Activated CD4-positive, alpha-beta memory T cell treated with anti-CD3 and anti-CD28 coated beads for 36 hours (primary cell): ENCODE data around the gene FLT4. TPM values are rescaled to one million over a fixed set of nuclear protein-coding genes. Genes with fewer than 3 reads are reported as not detected.

Source experiments
- CTCF ChIA-PET: fragments of 350-600 bp; sonication (Branson Sonifier 250); formaldehyde crosslinking; loops from one replicate; lab custom pipeline; 2021; ENCODE audit warnings: antibody characterized with exemption, inconsistent platforms; lab: Charles Lee
- POLR2A ChIA-PET: fragments of 350-600 bp; sonication (Branson Sonifier 250); formaldehyde crosslinking; loops from one replicate; lab custom pipeline; 2021; ENCODE audit warnings: antibody characterized with exemption; lab: Charles Lee
- DNase-seq: peaks from one replicate; pipeline ENCODE4 v3.0.0-alpha.2; 2020
- H3K27ac Mint-ChIP-seq: one replicate; pipeline ENCODE4 v1.8.0; 2021; ENCODE audit warnings: mixed read lengths
- H3K27me3 Mint-ChIP-seq: one replicate; pipeline ENCODE4 v1.8.0; 2021; ENCODE audit warnings: mixed read lengths
- H3K36me3 Mint-ChIP-seq: one replicate; pipeline ENCODE4 v1.8.0; 2021; ENCODE audit warnings: mixed read lengths
- H3K4me1 Mint-ChIP-seq: one replicate; pipeline ENCODE4 v1.8.0; 2021; ENCODE audit warnings: low read depth, mixed read lengths
- H3K4me3 Mint-ChIP-seq: one replicate; pipeline ENCODE4 v1.8.0; 2021; ENCODE audit warnings: mild to moderate bottlenecking, mixed read lengths
- H3K9me3 Mint-ChIP-seq: one replicate; pipeline ENCODE4 v1.8.0; 2021; ENCODE audit warnings: mixed read lengths
- intact Hi-C: fragments of 100-400 bp; cut with micrococcal nuclease; formaldehyde crosslinking; loops from one replicate; pipeline ENCODE4 v1.15.1; 2023
- total RNA-seq, 2 experiments: library from RNA; stranded (reverse); gene quantifications; one replicate each; pipeline ENCODE4 v1.2.3, GENCODE V29; 2021

Gene FLT4
- total RNA-seq, 2 experiments from 2014 or later: 1.4 to 2.0 TPM

DNA sequence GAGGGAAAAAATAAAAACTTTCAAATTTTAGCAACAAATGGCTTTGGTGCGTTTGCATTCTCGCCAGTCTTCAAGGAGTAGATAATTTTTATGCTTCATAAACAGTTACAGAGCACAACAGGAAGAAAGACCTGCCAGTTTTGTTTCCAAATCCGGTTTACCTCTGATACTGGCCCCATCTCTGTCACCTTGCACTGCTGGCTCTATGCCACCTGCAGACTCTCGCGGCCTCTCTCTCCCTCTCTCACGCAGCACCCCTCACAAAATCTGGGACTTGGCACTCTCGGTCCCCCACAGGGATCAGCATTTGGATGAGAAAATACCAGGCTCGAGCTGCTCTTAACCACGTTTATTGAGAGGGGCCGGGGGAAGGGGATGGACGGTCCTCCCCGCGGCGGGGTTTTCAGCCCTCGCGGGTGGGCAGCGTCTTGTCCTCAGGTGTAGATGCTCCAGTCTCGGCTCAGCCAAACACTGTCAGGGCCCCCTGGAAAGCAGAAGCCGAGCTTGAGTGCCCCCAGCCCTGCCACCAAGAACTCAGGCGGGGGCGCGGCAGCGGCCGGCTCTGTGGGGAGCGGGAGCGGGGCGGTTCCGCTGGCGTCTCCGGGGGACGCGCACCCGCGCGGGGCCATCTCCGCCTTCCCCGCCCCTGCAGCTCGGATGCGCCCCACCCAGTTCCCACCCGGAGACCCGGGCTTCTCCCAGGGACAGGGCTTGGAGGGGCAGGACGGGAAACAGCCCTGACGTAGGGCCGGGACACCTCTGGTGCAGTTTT, 59.4 kb downstream of the FLT4 start:
- intact Hi-C loops: no loop called here
- DNase-seq: no peak
- Mint-ChIP-seq H3K4me1 (peaks cover 6% of the 10 kb centered on the region), H3K27me3 (peaks cover 33% of the 10 kb centered on the region), H3K9me3 (no peaks in the 10 kb centered on the region), H3K4me3 (no peak overlapping the region), H3K36me3 (no peaks in the 10 kb centered on the region), H3K27ac (no peak overlapping the region)
- POLR2A ChIA-PET: no interaction called here
- CTCF ChIA-PET: interaction anchor here (1.5 kb wide), 1 partner anchor 9 kb away, joined by 3 read pairs; no protein-coding TSS in a partner anchor

DNA sequence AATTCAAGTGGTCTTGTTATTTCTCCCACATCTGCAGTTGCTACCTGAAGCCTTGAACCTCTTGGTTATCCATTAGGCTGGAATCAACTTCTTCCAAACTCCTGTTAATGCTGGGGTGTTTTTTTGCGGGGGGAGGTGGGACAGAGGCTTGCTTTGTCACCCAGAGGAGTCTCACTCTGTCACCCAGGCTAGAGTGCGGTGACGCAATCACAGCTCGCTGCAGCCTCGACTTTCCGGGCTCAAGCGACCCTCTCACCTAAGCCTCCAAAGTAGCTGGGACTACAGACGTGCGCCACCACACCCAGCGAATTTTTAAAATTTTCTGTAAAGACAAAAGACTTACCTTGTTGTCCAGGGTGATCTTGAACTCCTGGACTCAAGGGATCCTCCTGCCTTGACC, 62.5 kb downstream of the FLT4 start:
- H3K27me3 Mint-ChIP-seq: peaks cover 22% of the 10 kb centered on the region
- H3K4me1 Mint-ChIP-seq: peaks cover 4% of the 10 kb centered on the region
- no peak overlapping the region for H3K4me3 Mint-ChIP-seq
- intact Hi-C loops: no loop called here
- ChIA-PET CTCF (interaction anchor here (1.1 kb wide), 1 partner anchor 50 kb away, joined by 3 read pairs; no protein-coding TSS in a partner anchor), POLR2A (no interaction called here)
- DNase-seq: no peak
- no peak overlapping the region for H3K27ac Mint-ChIP-seq
- no peaks in the 10 kb centered on the region for H3K36me3 Mint-ChIP-seq
- H3K9me3 Mint-ChIP-seq: peaks cover 3% of the 10 kb centered on the region

DNA sequence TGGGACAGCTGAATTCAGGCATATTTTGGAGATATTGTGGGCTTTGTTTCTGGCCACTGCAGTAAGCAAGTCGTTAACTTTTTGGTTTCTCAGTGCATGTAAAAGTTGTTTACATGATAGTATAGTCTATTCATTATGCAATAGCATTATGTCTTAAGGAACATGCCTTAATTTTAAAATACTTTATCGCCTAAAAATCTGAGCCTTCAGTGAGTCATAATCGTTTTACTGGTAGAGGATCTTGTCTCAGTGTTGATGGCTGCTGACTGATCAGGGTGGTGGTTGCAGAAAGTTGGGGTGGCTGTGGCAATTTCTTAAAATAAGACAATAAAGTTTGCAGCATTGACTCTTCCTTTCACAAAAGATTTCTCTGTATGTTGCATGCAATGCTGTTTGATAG, 63.2 kb downstream of the FLT4 start:
- Mint-ChIP-seq H3K27me3 (peaks cover 22% of the 10 kb centered on the region), H3K36me3 (no peaks in the 10 kb centered on the region), H3K9me3 (peaks cover 3% of the 10 kb centered on the region), H3K27ac (no peak overlapping the region), H3K4me1 (peaks cover 4% of the 10 kb centered on the region), H3K4me3 (no peak overlapping the region)
- intact Hi-C loops: no loop called here
- no peak for DNase-seq
- ChIA-PET POLR2A (no interaction called here), CTCF (no interaction called here)

DNA sequence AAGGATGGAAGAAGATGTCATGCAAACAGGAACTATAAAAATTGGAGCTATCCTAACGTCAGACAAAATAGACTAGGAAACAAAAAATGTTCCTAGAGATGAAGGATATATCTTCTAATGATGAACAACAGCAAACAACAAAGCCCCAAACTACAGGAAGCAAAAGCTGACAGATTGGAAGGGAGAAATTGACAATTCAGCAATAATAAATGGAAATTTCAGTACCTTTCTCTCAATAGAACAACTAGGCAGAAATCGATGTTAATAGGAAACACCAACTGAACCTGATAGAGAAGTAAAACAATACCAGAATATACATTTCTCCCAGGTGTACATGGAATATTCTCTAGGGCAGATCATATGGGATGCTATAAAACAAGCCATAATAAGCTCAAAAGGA, 65.7 kb downstream of the FLT4 start:
- H3K27me3 Mint-ChIP-seq: peaks cover 10% of the 10 kb centered on the region
- no peaks in the 10 kb centered on the region for H3K36me3 Mint-ChIP-seq
- no peak overlapping the region for H3K4me3 Mint-ChIP-seq
- DNase-seq: no peak
- H3K27ac Mint-ChIP-seq: no peak overlapping the region
- no peaks in the 10 kb centered on the region for H3K4me1 Mint-ChIP-seq
- CTCF ChIA-PET: no interaction called here
- intact Hi-C loops: no loop called here
- POLR2A ChIA-PET: no interaction called here
- H3K9me3 Mint-ChIP-seq: peaks cover 3% of the 10 kb centered on the region

DNA sequence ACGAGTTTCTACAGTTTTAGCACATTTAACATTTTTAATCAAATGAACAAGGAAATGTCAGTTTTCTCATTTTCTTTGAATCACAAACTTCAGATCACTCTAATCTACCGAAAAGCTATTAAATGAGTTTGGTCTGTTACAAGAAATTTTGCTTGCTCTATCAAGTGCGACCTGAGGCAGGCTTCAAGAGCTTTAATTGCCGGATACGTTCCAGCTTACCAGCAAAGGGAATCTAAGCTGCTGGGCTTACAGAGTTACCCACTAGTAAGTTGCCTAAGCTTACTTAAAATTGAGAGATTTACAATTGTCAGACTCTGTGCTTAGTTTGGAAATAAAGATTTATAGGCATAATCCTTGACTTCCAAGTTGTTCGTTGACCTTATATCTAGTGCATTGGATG, 68.7 kb downstream of the FLT4 start:
- ChIA-PET CTCF (interaction anchor here (1.6 kb wide), 1 partner anchor 10 kb away, joined by 3 read pairs; no protein-coding TSS in a partner anchor), POLR2A (no interaction called here)
- H3K27ac Mint-ChIP-seq: no peak overlapping the region
- DNase-seq: no peak
- H3K4me1 Mint-ChIP-seq: peaks cover 7% of the 10 kb centered on the region
- peaks cover 17% of the 10 kb centered on the region for H3K36me3 Mint-ChIP-seq
- H3K4me3 Mint-ChIP-seq: no peak overlapping the region
- peaks cover 3% of the 10 kb centered on the region for H3K9me3 Mint-ChIP-seq
- H3K27me3 Mint-ChIP-seq: peaks cover 2% of the 10 kb centered on the region
- intact Hi-C loops: no loop called here

DNA sequence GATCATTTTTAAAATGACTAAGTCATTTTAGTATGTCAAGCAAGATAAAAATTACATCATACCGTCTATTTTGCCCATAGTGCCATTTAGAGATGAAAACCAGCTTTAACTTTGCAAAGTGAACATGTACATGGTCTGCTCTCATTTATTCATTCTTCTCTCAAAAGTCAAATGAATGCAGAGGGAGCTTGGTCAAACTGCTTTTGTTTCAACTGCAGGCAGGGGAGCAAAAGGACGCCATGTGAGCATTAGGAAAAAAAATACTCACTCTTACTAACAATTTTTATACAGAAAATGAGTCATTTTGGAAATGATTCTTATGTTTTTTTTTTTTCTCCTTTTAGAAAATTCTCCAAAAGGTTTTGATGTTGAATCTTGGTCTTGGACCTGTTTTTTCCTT, 73.8 kb downstream of the FLT4 start:
- POLR2A ChIA-PET: interaction anchor here (1.1 to 1.2 kb wide), 2 partner anchors 13 to 23 kb away, joined by 4 to 7 read pairs; no protein-coding TSS in a partner anchor

DNA sequence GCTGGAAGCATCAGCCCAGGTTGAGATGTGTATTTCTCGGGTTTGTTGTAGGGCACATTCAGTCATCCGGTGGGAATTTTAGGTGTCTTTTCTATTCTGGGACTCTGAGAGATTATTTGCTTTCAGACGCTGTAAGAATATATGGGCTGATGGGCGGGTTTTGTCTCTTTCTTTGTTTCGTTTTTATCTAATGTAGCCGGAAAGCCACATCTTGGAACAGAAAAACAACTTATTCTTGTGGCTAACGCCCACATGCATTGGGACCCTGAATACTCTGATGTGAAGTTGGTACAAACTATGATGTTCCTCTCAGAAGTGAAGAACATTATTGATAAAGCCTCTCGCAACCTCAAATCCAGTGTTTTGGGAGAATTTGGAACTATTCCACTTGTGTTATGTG, 80.5 kb downstream of the FLT4 start:
- POLR2A ChIA-PET: no interaction called here
- Mint-ChIP-seq H3K4me1 (peaks cover 13% of the 10 kb centered on the region), H3K36me3 (peaks cover 43% of the 10 kb centered on the region), H3K27me3 (no peaks in the 10 kb centered on the region), H3K9me3 (no peaks in the 10 kb centered on the region), H3K4me3 (no peak overlapping the region), H3K27ac (no peak overlapping the region)
- CTCF ChIA-PET: no interaction called here
- no peak for DNase-seq
- intact Hi-C loops: no loop called here

More for the DNA sequence above, 73.8 kb downstream of the FLT4 start:
- DNase-seq: no peak
- H3K27ac Mint-ChIP-seq: peak overlapping the region; percentile 25
- H3K4me1 Mint-ChIP-seq: peaks cover 13% of the 10 kb centered on the region
- CTCF ChIA-PET: interaction anchor here (0.6 to 1.5 kb wide), 5 partner anchors 12 to 226 kb away, joined by 3 to 7 read pairs (median 4); no protein-coding TSS in a partner anchor
- no peaks in the 10 kb centered on the region for H3K27me3 Mint-ChIP-seq
- H3K36me3 Mint-ChIP-seq: peaks cover 23% of the 10 kb centered on the region
- no peak overlapping the region for H3K4me3 Mint-ChIP-seq
- intact Hi-C loops: loop anchor here (1.0 to 5.0 kb wide), 2 partner anchors 11 to 78 kb away; no protein-coding TSS in a partner anchor
- H3K9me3 Mint-ChIP-seq: no peaks in the 10 kb centered on the region

DNA sequence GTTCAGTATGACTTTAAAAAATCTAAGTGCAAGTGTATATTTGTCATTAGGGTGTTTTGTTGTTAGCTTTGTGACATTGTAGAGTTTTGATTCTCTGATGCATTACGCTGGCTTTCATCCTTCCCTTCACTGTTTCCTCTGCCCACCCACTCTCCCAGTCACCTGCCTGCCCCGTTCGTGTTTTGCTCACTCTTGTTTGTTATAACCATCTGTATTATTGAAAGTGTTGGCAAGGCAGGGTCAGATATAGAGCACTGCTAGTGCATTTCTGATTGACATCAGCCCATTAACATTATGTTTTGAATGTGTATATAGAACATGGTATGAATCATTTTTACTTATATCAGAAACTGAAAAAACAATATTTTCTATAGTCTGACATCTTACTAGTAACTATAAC, 85.4 kb downstream of the FLT4 start:
- Mint-ChIP-seq H3K27me3 (no peaks in the 10 kb centered on the region), H3K27ac (no peak overlapping the region), H3K4me1 (peaks cover 35% of the 10 kb centered on the region), H3K9me3 (no peaks in the 10 kb centered on the region), H3K36me3 (peaks cover 53% of the 10 kb centered on the region), H3K4me3 (no peak overlapping the region)
- DNase-seq: peak; percentile 61
- intact Hi-C loops: loop anchor here (1.0 kb wide), 1 partner anchor 11 kb away; no protein-coding TSS in a partner anchor
- ChIA-PET POLR2A (no interaction called here), CTCF (no interaction called here)

DNA sequence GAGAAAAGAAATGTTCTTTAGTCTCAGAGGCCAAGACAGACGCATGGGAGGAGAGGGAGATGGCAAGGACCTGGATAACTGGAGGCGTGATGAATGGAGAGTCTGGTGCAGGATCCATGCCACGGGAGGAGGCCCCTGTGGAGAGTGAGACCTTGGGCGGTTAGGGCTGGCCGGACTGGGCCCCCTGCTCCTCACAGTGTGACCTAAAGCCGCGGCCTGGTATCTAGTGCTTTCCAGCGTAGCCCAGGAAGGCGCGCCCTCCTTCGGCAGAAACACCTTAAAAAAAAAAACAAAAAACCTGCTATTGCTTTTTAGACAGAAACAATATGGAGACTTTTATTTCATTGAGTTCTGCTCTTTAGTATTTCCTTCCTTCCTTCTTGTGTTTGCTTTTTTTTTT, 91.2 kb downstream of the FLT4 start:
- no peak overlapping the region for H3K27ac Mint-ChIP-seq
- intact Hi-C loops: no loop called here
- peaks cover 46% of the 10 kb centered on the region for H3K36me3 Mint-ChIP-seq
- H3K4me3 Mint-ChIP-seq: no peak overlapping the region
- no peak for DNase-seq
- H3K9me3 Mint-ChIP-seq: no peaks in the 10 kb centered on the region
- H3K27me3 Mint-ChIP-seq: no peaks in the 10 kb centered on the region
- ChIA-PET POLR2A (no interaction called here), CTCF (no interaction called here)
- H3K4me1 Mint-ChIP-seq: peaks cover 37% of the 10 kb centered on the region

DNA sequence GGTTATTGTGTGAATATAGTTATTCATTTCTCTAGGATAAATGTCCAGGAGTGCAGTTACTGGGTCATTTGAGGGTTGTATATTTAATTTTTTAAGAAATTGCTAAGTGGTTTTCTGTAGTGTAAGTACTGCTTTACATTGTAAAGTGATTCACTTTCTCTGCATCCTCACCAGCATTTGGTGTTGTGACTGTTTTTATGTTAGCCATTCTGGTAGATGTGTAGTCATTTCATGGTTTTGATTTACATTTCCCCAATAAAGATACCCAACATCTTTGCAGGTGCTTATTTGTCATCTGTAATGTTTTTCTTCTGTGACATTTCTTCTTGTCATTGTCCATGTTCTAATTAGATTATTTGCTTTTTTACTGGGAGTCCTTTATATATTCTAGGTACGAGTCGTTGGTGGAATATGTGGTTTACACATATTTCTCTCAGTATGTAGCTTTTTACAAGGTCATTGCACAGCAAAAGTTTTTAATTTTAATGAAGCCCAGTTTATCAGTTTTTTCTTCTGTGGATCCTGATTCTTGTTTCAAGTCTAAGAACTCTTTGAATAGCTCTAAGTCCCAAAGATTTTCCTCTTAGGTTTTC, 92.1 kb downstream of the FLT4 start:
- no peaks in the 10 kb centered on the region for H3K27me3 Mint-ChIP-seq
- H3K4me1 Mint-ChIP-seq: peaks cover 31% of the 10 kb centered on the region
- POLR2A ChIA-PET: no interaction called here
- H3K36me3 Mint-ChIP-seq: peaks cover 50% of the 10 kb centered on the region
- no peak for DNase-seq
- intact Hi-C loops: no loop called here
- no peaks in the 10 kb centered on the region for H3K9me3 Mint-ChIP-seq
- no peak overlapping the region for H3K27ac Mint-ChIP-seq
- CTCF ChIA-PET: no interaction called here
- no peak overlapping the region for H3K4me3 Mint-ChIP-seq

DNA sequence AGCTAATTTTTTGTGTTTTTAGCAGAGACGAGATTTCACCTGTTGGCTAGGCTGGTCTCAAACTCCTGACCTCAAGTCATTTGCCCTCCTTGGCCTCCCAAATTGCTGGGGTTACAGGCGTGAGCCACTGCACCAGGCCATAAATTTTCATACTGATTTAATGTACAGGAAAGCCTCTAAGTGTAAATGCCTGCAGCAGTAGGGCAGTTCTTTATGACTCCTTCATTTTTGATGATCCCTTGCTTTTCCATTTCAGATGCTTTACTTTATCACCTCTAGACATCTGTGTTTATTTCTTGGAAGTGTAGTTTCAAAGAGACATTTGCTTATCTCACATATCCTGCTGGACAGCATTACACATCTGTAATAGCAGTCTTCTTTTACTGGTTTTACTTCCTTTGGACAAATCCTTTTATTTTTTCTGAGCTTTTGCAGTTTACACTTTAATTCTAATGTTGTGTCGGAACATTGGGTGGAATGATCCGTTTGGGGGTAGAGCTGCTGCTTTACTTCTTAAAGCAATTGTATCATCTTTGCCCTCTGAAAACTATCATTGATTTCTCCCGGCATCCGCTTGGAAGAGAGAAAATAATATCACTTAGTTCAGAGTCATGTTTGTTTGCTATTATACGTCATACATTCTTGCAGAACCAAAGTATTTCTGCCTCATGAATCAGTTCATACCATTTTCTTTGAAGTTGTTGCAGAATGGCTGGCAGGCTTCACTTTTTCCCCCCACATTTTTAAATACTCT, 94.1 kb downstream of the FLT4 start:
- ChIA-PET CTCF (no interaction called here), POLR2A (no interaction called here)
- H3K9me3 Mint-ChIP-seq: no peaks in the 10 kb centered on the region
- intact Hi-C loops: no loop called here
- no peak overlapping the region for H3K27ac Mint-ChIP-seq
- peaks cover 41% of the 10 kb centered on the region for H3K36me3 Mint-ChIP-seq
- no peaks in the 10 kb centered on the region for H3K27me3 Mint-ChIP-seq
- H3K4me1 Mint-ChIP-seq: peaks cover 19% of the 10 kb centered on the region
- no peak overlapping the region for H3K4me3 Mint-ChIP-seq
- no peak for DNase-seq

DNA sequence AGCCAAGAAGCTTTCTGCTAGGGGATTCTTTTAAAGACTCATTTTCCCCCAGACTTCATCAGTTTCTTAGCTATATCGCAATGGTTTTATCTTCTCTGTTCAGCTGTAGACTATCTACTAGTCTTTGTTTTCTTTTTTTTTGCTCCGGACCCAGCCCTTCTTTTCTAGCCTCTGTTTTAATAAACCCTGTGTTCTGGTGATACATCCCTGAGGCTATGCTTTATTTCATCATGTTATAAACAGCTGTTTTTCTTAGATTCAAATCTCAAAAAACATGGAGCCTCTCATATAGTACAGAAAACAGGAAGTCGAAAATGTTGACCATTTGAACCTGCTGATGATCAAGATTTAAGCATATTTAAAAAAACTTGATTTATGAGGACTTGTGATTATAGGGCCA, 95.9 kb downstream of the FLT4 start:
- ChIA-PET CTCF (interaction anchor here (1.4 kb wide), 1 partner anchor 53 kb away, joined by 3 read pairs; no protein-coding TSS in a partner anchor), POLR2A (interaction anchor here (0.9 kb wide), 1 partner anchor 21 kb away, joined by 4 read pairs; no protein-coding TSS in a partner anchor)
- peaks cover 41% of the 10 kb centered on the region for H3K36me3 Mint-ChIP-seq
- no peak for DNase-seq
- no peaks in the 10 kb centered on the region for H3K27me3 Mint-ChIP-seq
- H3K4me3 Mint-ChIP-seq: no peak overlapping the region
- H3K9me3 Mint-ChIP-seq: no peaks in the 10 kb centered on the region
- no peak overlapping the region for H3K27ac Mint-ChIP-seq
- H3K4me1 Mint-ChIP-seq: peaks cover 19% of the 10 kb centered on the region
- intact Hi-C loops: no loop called here
